Erythroblast (primary cell): ENCODE measurements around the gene ARID1B.
A peak's percentile ranks its signal among the peaks of the same experiment; 100 is the strongest.

ENCODE experiments used
- DNase-seq, 2 experiments: peaks; one replicate each; lab custom pipeline; 2025; lab: John Stamatoyannopoulos, UW
- GATA1 ChIP-seq: IDR thresholded peaks from 2 replicates; pipeline ENCODE4 v1.6.1; 2011; ENCODE audit warnings: low read depth, mild to moderate bottlenecking, control low read depth, low read length, moderate library complexity
- POLR2A ChIP-seq: IDR thresholded peaks from 2 replicates; pipeline ENCODE4 v1.6.1; 2011; ENCODE audit warnings: mild to moderate bottlenecking, low read length

Gene ARID1B

GRCh38 chr6:157221817-157222175 is 444.6 kb downstream of the ARID1B start:
- DNase-seq = no peak
- TF ChIP-seq GATA1 (no peak), POLR2A (no peak)

GRCh38 chr6:157222201-157222981 is 445.2 kb downstream of the ARID1B start:
- no peak for DNase-seq

GRCh38 chr6:157223021-157223430 is 445.8 kb downstream of the ARID1B start:
- no peak for DNase-seq
- no peak for TF ChIP-seq POLR2A
- no peak for TF ChIP-seq GATA1

More at GRCh38 chr6:157222201-157222981, 445.2 kb downstream of the ARID1B start:
- TF ChIP-seq POLR2A (no peak), GATA1 (no peak)

- TF ChIP-seq GATA1 (no peak), POLR2A (no peak)
- DNase-seq = no peak
Observed at GRCh38 chr6:157223511-157223910, 446.3 kb downstream of the ARID1B start.

GRCh38 chr6:157224178-157224950 is 447.2 kb downstream of the ARID1B start:
- TF ChIP-seq GATA1 (no peak), POLR2A (no peak)
- no peak for DNase-seq

- TF ChIP-seq POLR2A (no peak), GATA1 (no peak)
- DNase-seq = no peak
Observed at GRCh38 chr6:157224951-157225574, 447.9 kb downstream of the ARID1B start.

- TF ChIP-seq POLR2A (no peak), GATA1 (no peak)
- DNase-seq = no peak
Observed at GRCh38 chr6:157225575-157225995, 448.4 kb downstream of the ARID1B start.

- no peak for TF ChIP-seq GATA1
- no peak for DNase-seq
Observed at GRCh38 chr6:157226026-157226625, 448.9 kb downstream of the ARID1B start.

- peak in 1 of 2 experiments; percentile 40 for DNase-seq
- no peak for TF ChIP-seq POLR2A
- TF ChIP-seq GATA1 = no peak
Observed at GRCh38 chr6:157226761-157227160, 449.6 kb downstream of the ARID1B start.

- peak in 1 of 2 experiments; percentile 17 for DNase-seq
Observed at GRCh38 chr6:157227202-157228166, 450.3 kb downstream of the ARID1B start.

GRCh38 chr6:157228426-157229131 is 451.4 kb downstream of the ARID1B start:
- TF ChIP-seq GATA1 = no peak
- TF ChIP-seq POLR2A = no peak
- DNase-seq = no peak

More at GRCh38 chr6:157227202-157228166, 450.3 kb downstream of the ARID1B start:
- TF ChIP-seq GATA1 = no peak
- no peak for TF ChIP-seq POLR2A

- no peak for DNase-seq
- TF ChIP-seq GATA1 = no peak
- TF ChIP-seq POLR2A = no peak
Observed at GRCh38 chr6:157229132-157229618, 452.0 kb downstream of the ARID1B start.
